ENCODE measurements around the gene PER2.

Gene PER2

DNA sequence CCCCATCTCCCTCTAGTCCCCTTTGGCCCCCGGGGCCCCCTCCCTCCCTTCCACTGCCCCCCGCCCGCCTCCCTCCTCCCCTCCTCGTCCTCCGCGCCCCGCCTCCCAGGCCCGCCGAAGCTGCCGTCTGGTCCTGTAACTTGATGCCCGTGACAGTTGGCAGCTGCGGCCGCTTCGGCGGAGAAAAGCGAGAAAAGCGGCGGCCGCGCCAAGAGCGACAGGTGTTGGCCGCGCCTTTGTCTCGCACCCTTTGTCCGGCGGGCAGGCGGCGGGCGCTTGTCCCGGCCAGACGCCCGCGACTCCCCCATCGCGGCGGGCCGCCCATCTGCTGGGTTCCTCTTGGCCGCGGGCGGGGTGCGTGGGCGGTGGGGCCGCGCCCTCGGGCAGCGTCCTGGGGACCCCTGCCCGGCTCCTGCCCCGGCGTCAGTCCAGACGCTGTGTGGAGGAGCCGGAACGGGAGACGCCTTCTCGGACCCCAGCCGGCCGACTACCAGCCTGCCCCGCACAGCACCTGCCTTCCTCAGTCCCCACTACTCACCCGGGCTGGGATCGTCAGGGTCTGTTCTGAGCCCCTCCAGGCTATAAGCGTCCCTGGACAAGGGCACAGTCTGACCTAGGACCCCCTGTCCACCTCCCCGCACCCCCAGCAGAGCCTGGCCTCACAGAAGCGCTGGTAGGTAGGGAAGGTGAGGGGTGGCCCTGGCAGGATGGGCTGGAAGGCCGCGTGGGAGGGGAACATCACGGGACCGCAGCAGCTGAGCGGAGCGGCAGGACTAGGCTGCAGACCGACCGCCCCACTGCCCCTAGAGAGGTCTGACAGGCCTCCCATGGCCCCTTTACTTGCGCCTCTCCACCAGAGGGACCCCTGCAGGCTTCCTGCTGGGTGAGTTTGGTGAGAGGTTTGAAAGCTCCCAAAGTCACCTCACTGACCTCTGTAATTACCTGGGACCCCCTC is 47.4 kb downstream of the PER2 start:
- no peak for TF ChIP-seq CTCF (IDR thresholded peaks at IDR 0.05; ENCODE audit: low read depth, low read length, missing control alignments)
- H3K4me3 ChIP-seq (ENCODE audit: low read depth, low read length): no peak overlapping the region
- DNase-seq (ENCODE audit: low read depth): no peak
- in situ Hi-C loops (cut with HindIII; ENCODE audit: low sequenced_read_pairs): no loop called here

DNA sequence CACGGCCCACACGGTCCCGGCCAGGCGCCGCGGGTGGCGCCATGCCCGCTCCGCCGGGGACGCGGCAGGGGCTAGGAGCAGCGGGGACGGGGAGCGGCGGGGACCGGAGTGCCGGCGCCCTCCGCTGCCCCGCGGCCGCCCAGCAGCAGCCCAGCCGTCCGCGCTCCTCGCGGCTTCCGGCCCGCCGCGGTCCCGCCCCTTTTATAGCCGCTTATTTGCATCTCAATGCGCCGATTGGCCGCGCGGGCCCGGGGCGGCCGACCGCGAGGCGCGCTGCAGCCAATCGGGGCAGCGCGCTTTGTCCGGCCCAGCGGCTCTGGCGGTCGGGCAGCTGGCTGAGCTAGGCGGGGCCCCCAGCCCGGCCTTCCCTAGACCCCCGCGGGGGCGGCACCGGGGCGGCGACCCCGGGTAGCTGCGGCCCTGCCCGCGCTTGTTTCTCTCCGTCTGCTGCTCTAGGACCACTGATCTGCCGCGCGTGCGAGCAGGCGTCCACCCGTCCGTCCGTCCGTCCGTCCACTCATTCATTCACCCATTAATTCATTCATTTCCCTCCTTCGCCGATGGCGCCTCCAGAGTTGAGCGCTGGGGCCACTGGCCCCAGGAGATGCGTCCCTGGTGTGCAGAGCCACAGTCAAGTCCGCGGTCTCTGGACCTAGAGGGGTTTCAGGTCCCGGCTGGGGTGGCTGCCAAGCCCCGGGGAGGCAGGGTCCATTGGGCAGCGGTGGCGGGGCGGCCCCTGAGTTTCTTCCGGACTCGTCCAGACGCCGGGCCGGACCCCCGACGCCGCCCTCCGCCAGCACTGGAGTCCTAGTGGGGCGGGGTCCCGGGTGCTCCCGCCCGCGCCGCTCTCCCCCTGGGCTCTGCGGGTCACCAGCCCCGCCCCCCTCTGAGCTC is 48.3 kb downstream of the PER2 start, which contains the start of gene HES6:
Gene HES6 (minus strand): TSS at position 176 of the 894 bp plus-strand sequence. CDS start 133 bp downstream, at position 43.
- in situ Hi-C loops (cut with HindIII; ENCODE audit: low sequenced_read_pairs): no loop called here
- peak within 1 kb of the TSS; percentile 44 for H3K4me3 ChIP-seq (ENCODE audit: low read depth, low read length)
- peak; percentile 48 for DNase-seq (ENCODE audit: low read depth)
- TF ChIP-seq CTCF (IDR thresholded peaks at IDR 0.05; ENCODE audit: low read depth, low read length, missing control alignments): no peak

- no peak for DNase-seq (ENCODE audit: low read depth)
- peak overlapping the region; percentile 44 for H3K4me3 ChIP-seq (ENCODE audit: low read depth, low read length)
- TF ChIP-seq CTCF (IDR thresholded peaks at IDR 0.05; ENCODE audit: low read depth, low read length, missing control alignments): no peak
- in situ Hi-C loops (cut with HindIII; ENCODE audit: low sequenced_read_pairs): no loop called here
Measured at GRCh38 chr2:238239543-238239862, 48.9 kb downstream of the PER2 start.

DNA sequence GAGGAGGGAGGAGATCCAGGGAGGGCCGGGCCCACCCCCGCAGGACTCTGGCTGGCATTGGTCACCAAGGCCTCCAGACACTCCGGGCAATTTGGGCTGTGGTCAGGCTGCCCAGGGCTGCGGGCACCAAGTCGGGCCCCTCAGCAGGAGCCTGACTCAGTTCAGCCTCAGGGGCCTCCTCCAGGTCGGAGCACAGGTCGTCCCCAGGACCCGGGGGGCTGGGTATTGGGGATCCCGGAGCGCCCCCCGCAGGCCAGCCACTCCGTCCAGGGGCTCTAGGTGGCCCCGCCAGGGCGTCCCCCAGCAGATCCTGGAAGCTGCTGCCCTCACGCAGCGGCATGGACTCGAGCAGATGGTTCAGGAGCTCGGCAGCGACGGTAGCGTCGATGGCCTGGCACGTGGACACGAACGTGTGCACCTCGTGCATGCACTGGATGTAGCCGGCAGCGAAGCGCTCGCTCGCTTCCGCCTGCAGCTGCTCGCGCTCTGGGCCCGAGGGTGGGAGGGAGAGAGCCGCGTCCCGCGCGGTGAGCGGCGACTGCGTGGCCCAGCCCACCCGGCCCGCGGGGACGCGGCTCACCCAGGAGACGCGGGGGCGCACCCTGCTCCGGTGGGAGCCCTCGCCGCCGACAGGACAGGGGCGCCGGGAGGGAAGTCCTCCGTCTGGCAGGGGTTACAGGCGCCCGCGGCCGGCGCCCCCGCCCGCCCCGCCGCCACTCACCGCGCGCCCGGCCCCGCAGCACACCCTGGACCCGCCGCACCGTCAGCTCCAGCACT is 49.5 kb downstream of the PER2 start:
- TF ChIP-seq CTCF (IDR thresholded peaks at IDR 0.05; ENCODE audit: low read depth, low read length, missing control alignments): no peak
- DNase-seq (ENCODE audit: low read depth): no peak
- no peak overlapping the region for H3K4me3 ChIP-seq (ENCODE audit: low read depth, low read length)
- in situ Hi-C loops (cut with HindIII; ENCODE audit: low sequenced_read_pairs): no loop called here

DNA sequence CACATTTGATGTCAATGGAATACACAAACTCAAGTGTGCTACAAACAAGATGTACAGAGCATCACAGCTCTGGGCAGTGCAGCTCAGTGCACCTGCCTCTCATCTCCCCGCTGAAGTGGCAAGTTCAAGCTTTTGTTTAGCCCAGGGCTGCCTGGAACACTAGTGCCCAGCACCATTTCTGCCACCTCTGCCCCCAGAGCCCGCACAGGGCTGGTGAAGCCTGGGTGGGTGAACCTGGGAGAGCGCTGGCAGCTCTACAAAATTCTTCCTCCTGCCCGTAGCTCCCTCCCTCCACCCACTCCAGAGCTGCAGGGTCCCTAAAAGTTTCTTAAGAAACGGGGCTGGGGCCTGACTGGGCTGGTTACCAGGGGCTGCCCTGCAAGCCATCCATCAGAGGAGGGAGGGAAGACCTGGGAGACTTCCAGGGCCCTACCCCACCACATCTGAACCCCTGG is 50.1 kb downstream of the PER2 start:
- H3K4me3 ChIP-seq (ENCODE audit: low read depth, low read length): no peak overlapping the region
- in situ Hi-C loops (cut with HindIII; ENCODE audit: low sequenced_read_pairs): no loop called here
- TF ChIP-seq CTCF (IDR thresholded peaks at IDR 0.05; ENCODE audit: low read depth, low read length, missing control alignments): no peak
- no peak for DNase-seq (ENCODE audit: low read depth)

Data from astrocyte of the cerebellum (primary cell).